ENCODE data around the gene ANKRD33B.
"Not testable (repeated sequence)": the region's sequence is repeated elsewhere in the genome, so short reads cannot be mapped to it uniquely, and the experiment has no call there.

ANKRD33B gene

GRCh38 chr5:10596310-10596703 lies 32.4 kb downstream of the ANKRD33B start:
- no peak for DNase-seq

GRCh38 chr5:10596886-10597451 lies 33.1 kb downstream of the ANKRD33B start:
- DNase-seq: no peak

- no peak for DNase-seq
These were observed 35.2 kb downstream of the ANKRD33B start for GRCh38 chr5:10599113-10599512.

GRCh38 chr5:10599862-10600284 lies 36.0 kb downstream of the ANKRD33B start:
- no peak for DNase-seq

- DNase-seq: no peak
These were observed 36.9 kb downstream of the ANKRD33B start for GRCh38 chr5:10600626-10601245.

GRCh38 chr5:10601246-10602030 lies 37.6 kb downstream of the ANKRD33B start:
- no peak for DNase-seq

GRCh38 chr5:10602031-10602806 lies 38.3 kb downstream of the ANKRD33B start:
- DNase-seq: no peak

- no peak for DNase-seq
These were observed 41.1 kb downstream of the ANKRD33B start for GRCh38 chr5:10604975-10605374.

- DNase-seq: not testable (repeated sequence)
These were observed 42.8 kb downstream of the ANKRD33B start for GRCh38 chr5:10606632-10607022.

GRCh38 chr5:10607023-10607665 lies 43.3 kb downstream of the ANKRD33B start:
- DNase-seq: no peak

- no peak for DNase-seq
These were observed 43.8 kb downstream of the ANKRD33B start for GRCh38 chr5:10607666-10608073.

GRCh38 chr5:10608081-10608480 lies 44.2 kb downstream of the ANKRD33B start:
- not testable (repeated sequence) for DNase-seq

GRCh38 chr5:10610058-10610457 lies 46.2 kb downstream of the ANKRD33B start:
- DNase-seq: no peak

GRCh38 chr5:10611290-10611689 lies 47.4 kb downstream of the ANKRD33B start:
- no peak for DNase-seq

GRCh38 chr5:10612251-10612650 lies 48.4 kb downstream of the ANKRD33B start:
- no peak for DNase-seq

- DNase-seq: no peak
These were observed 51.8 kb downstream of the ANKRD33B start for GRCh38 chr5:10615693-10616092.

GRCh38 chr5:10617103-10617502 lies 53.2 kb downstream of the ANKRD33B start:
- DNase-seq: no peak

- DNase-seq: no peak
These were observed 54.4 kb downstream of the ANKRD33B start for GRCh38 chr5:10618311-10618710.

- DNase-seq: no peak
These were observed 55.8 kb downstream of the ANKRD33B start for GRCh38 chr5:10619649-10620048.

- no peak for DNase-seq
These were observed 56.5 kb downstream of the ANKRD33B start for GRCh38 chr5:10620346-10620745.

- DNase-seq: no peak
These were observed 58.0 kb downstream of the ANKRD33B start for GRCh38 chr5:10621832-10622231.

GRCh38 chr5:10622810-10623209 lies 58.9 kb downstream of the ANKRD33B start:
- no peak for DNase-seq

Measured in central memory CD4-positive, alpha-beta T cell (primary cell).